Heart left ventricle (tissue), 13 donors: ENCODE data around the gene GNB5.

Experiments
- POLR2A ChIP-seq, 2 donors: fragments of 450-650 bp; IDR thresholded peaks; one replicate each; pipeline ENCODE4 v1.6.1; 2017; ENCODE audit warnings: antibody characterized with exemption in 2 of 2, mild to moderate bottlenecking in 2 of 2, moderate library complexity in 2 of 2
- TF ChIP-seq, protein P1 (sequence below), 12 donors: fragments of 200-600 bp; sonication (generic) in 4 of 12; IDR thresholded peaks; one replicate each; pipeline versions ENCODE4 v1.5.0 to v1.8.0; 2018 to 2022; ENCODE audit warnings: antibody characterized with exemption in 12 of 12, mild to moderate bottlenecking in 5 of 12
- donor health status: ischemic (EF 13 %, LVEDD 7.1; RV severe dilation, severe dysfunction).
- donor health status: DM: no; HTN: yes; CAD: no.
- donor health status: DM: no; HTN: no; CAD: no.
- donor health status: ischemic (EF 25% LVEDD 6.9; RV normal size, moderate dysfunction).
- donor health status: ischemic (EF 25% LVEDD 5.7; RV mildly dilated, moderate dysfunction).
- donor health status: ischemic (EF 35%, LVEDD 5.7; RV mildly dilated, moderate dysfunction).
- donor health status: nonischemic (EF 11% LVEDD 7.7; RV severe dilation, severe dysfunction).
- donor health status: DM: yes; HTN: yes; CAD: no.
- donor health status: PGD.
- donor health status: ischemic (EF 29% LVEDD 5.4; RV normal size, mild dysfunction).
- donor health status: nonischemic (EF 23%, LVEDD 6.1; RV moderate dilation, normal function).

DNA sequence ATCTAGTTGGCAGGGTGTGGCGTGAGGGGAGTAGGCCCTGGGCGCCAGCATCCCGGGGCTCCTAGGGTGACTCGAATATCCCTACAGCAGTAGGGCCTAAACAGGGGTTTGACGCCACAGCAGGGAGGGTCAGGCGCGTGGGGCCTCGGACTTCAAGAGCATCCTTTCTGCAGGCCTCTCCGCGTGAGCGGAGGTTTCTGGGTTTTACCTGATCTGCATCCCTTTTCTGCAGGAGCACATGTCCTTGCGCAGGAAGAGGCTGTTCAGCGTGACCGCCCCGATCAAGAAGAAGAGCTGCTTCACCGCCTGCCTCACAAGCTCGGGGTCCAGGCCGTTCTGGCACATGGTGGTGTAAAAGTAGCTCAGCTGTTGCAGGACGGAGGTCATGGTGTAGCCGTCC lies 13.5 kb upstream of the GNB5 start:
- TF ChIP-seq, protein P1, sequence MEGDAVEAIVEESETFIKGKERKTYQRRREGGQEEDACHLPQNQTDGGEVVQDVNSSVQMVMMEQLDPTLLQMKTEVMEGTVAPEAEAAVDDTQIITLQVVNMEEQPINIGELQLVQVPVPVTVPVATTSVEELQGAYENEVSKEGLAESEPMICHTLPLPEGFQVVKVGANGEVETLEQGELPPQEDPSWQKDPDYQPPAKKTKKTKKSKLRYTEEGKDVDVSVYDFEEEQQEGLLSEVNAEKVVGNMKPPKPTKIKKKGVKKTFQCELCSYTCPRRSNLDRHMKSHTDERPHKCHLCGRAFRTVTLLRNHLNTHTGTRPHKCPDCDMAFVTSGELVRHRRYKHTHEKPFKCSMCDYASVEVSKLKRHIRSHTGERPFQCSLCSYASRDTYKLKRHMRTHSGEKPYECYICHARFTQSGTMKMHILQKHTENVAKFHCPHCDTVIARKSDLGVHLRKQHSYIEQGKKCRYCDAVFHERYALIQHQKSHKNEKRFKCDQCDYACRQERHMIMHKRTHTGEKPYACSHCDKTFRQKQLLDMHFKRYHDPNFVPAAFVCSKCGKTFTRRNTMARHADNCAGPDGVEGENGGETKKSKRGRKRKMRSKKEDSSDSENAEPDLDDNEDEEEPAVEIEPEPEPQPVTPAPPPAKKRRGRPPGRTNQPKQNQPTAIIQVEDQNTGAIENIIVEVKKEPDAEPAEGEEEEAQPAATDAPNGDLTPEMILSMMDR (IDR thresholded peaks at IDR 0.05), result no peak
- TF ChIP-seq POLR2A (IDR thresholded peaks at IDR 0.05), result no peak
